Suppressor macrophage treated with lipopolysaccharide for 4 hours (primary cell): ENCODE measurements around the gene PBX3.

Source experiments
- DNase-seq: peaks from one replicate; pipeline ENCODE4 v3.0.0-alpha.2; 2020

The PBX3 gene

GRCh38 chr9:125985142-125985997, 238.2 kb downstream of the PBX3 start:
- DNase-seq: no peak

- DNase-seq: no peak
Measured at GRCh38 chr9:125985998-125986655, 239.0 kb downstream of the PBX3 start.

DNA sequence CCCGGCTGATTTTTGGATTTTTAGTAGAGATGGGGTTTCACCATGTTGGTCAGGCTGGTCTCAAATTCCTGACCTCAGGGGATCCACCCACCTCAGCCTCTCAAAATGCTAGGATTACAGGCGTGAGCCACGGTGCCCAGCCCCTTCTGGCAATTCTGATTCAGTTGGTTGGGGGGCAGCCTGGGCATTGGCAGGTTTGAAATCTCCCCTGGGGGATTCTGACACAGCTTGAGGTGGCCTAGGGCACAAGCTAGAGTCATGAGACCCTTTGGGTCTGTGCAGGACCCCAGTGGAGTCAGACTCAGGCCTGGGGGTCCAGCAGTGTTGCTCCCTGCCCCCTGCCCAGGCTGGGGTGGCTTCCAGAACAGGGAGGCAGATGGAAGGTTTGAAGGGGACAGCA, 239.8 kb downstream of the PBX3 start:
- DNase-seq: no peak

DNA sequence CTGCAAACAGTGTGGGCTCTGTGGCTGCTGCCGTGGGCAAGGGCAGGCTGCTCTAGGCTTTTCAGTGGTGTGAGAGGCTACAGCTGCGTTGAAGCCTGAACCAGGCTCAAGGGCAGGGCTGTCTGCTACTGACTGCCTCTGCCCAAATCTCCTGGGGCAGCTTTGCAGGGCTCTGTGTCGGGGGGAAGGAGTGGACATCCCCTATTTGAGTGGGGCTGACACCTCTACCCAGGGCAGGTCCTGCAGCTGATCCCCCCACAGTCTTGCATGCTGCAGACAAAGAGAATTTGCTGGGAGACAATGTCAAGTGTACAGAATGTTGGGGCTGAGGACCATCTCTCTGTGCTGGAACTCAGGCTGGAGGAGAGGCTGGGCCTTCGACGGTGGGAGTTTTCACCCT, 240.2 kb downstream of the PBX3 start:
- no peak for DNase-seq

DNA sequence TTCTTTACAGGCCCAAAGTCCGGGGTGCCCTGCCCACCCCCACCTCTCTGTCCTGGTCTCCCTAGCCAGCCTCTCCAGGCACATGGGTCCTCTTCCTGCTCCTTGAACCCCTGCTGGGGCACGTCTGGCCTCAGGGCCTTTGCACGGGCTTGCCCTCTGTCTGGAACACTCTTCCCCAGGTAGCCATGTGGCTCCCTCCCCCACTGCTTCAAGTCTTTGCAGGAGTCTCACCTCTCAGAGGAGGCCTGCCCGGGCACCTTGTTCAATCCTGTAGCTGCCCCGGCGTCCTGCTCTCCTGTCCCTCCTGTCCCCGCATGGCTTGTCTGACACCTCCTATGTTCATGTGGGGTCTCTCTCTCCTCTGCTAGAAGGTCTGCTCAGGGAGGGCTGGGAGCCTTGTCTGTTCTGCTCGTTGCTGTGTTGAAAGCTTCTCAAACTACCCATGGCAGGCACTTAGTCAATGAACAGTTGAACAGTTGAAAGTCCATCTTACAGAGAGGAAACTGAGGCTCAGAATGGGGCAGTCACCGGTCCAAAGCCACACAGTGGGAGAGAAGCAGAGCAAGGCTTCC, 241.4 kb downstream of the PBX3 start:
- DNase-seq: no peak

GRCh38 chr9:125989090-125989501, 241.9 kb downstream of the PBX3 start:
- no peak for DNase-seq

- no peak for DNase-seq
Measured at GRCh38 chr9:125989524-125990180, 242.5 kb downstream of the PBX3 start.

- DNase-seq: no peak
Measured at GRCh38 chr9:125990186-125990792, 243.1 kb downstream of the PBX3 start.

- no peak for DNase-seq
Measured at GRCh38 chr9:125990793-125991220, 243.6 kb downstream of the PBX3 start.

- no peak for DNase-seq
Measured at GRCh38 chr9:125991886-125992529, 244.8 kb downstream of the PBX3 start.

DNA sequence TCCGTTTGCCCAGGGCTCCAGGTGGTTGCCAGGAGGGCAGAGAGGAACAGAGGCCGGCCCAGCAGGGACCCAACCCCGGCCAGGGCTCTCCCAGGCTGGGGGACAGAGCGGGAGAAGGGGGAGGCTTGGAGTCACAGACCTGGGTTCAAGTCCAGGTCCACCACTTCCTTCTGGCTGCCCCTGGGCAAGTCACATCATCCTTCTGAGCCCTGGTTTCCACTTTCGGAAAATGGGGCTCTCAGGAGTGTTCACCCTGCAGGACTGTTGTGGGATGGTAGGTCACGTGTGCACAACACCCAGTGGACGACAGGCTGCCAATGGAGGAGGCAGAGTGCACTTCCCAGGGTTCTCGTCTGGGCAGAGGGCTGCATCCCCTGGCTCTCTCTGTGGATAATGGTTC, 245.4 kb downstream of the PBX3 start:
- no peak for DNase-seq

- no peak for DNase-seq
Measured at GRCh38 chr9:125993466-125993865, 246.3 kb downstream of the PBX3 start.

DNA sequence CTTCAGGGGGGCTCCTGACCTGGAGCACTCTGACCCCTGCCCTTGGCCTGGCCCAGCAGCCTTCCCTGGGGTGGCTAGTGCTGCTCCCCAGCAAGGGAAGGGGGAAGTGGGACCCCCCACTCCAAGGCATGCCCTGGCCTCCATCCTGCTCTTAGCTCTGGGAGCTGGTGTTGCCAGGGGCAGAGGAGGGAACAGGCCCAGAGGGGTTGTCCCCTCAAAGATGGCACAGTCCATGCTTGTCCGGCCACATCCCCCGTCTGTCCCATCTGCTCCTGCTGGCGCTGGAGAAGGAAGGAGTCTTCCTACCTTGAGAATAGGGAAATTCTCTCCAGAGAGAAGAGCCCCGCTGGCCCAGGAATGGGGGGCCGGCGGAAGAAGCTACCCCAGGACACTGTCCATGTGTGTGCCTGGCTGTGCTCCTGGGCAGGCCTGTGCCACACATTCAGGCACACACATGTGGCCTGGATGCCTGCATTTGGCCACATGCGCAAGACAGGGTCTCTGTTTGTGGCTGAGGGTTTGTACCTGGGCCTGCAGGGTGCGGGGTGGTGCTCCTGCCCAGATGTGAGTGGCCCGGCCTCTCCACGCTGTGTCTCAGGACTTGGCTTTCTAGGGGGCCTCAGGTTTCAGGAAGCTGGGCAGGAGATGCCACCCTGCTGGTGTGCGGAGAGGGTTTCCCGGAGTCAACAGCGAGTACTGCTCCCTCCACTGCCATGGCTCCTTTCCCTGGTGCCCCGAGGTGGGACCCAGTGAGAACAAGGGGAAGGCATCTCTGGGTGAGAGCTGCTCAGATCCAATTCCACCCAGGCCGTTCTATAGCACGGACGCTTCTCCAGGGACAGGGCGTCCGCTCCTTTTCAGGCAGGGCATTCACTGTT, 247.1 kb downstream of the PBX3 start:
- no peak for DNase-seq

GRCh38 chr9:125995006-125995405, 247.8 kb downstream of the PBX3 start:
- no peak for DNase-seq

GRCh38 chr9:125995706-125996105, 248.5 kb downstream of the PBX3 start:
- DNase-seq: no peak

DNA sequence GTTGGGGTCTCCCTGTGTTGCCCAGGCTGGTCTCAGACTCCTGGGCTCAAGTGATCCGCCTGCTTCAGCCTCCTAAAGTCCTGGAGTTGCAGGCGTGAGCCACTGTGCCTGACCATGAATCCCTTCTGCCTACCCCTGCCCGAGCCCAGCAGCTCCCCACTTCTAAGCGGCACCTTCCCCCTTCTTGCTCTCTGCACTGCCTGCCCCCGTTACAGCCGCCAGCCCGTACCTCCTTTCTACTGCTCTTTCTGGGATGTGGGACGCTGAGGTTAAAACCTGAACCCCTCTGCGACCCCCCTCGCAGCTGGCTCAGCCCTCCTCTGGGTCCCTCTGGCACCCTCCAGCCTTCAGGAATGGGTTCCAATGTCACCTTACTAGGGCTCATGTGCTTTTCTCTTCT, 249.6 kb downstream of the PBX3 start:
- DNase-seq: no peak

- DNase-seq: no peak
Measured at GRCh38 chr9:125997196-125997823, 250.1 kb downstream of the PBX3 start.

GRCh38 chr9:125998837-125999503, 251.8 kb downstream of the PBX3 start:
- no peak for DNase-seq

DNA sequence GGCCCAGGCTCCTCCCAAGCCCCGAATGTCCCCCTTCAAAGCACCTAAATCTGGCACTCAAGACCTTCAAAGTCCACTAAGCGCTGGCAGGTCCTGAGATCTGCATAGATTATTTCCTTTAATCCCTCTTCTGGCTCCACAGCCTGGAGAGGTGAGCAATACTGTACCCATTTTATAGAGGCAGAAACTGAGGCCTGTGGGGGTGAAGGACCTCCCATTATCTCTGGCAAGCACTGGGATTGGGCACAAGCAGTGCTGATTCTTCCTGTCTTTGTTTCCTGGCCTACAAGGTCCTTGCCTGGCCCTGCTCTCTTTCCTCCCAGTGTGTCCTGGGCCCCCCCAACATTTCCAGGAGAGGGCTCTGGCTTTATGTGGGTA, 252.3 kb downstream of the PBX3 start:
- no peak for DNase-seq

- no peak for DNase-seq
Measured at GRCh38 chr9:126000256-126000655, 253.1 kb downstream of the PBX3 start.
